CD4-positive, alpha-beta T cell treated with Interleukin-2 at 100 ng/mL for 4 hours (primary cell): ENCODE measurements around the gene BGN.

ENCODE experiments used
- DNase-seq: peaks from one replicate; pipeline ENCODE4 v3.0.0-alpha.2; 2020; ENCODE audit warnings: low spot score

BGN gene

GRCh38 chrX:153485396-153486080 is 9.2 kb upstream of the BGN start:
- DNase-seq: no peak

GRCh38 chrX:153486171-153486570 is 8.6 kb upstream of the BGN start:
- no peak for DNase-seq

- no peak for DNase-seq
Measured at GRCh38 chrX:153487590-153488071, 7.1 kb upstream of the BGN start.

- no peak for DNase-seq
Measured at GRCh38 chrX:153488231-153488914, 6.4 kb upstream of the BGN start.

- DNase-seq: no peak
Measured at GRCh38 chrX:153490217-153490930, 4.4 kb upstream of the BGN start.

- DNase-seq: no peak
Measured at GRCh38 chrX:153491351-153491914, 3.3 kb upstream of the BGN start.

- no peak for DNase-seq
Measured at GRCh38 chrX:153491918-153492317, 2.9 kb upstream of the BGN start.

- no peak for DNase-seq
Measured at GRCh38 chrX:153492543-153492942, 2.2 kb upstream of the BGN start.

- DNase-seq: no peak
Measured at GRCh38 chrX:153493085-153493484, 1.7 kb upstream of the BGN start.

- DNase-seq: no peak
Measured at GRCh38 chrX:153494061-153494460, 719 bp upstream of the BGN start.

- DNase-seq: no peak
Measured at GRCh38 chrX:153495362-153495751, 577 bp downstream of the BGN start.

- DNase-seq: no peak
Measured at GRCh38 chrX:153495903-153496589, 1.3 kb downstream of the BGN start.

GRCh38 chrX:153496590-153496959 is 1.8 kb downstream of the BGN start:
- DNase-seq: no peak

- no peak for DNase-seq
Measured at GRCh38 chrX:153498453-153498852, 3.7 kb downstream of the BGN start.

- DNase-seq: no peak
Measured at GRCh38 chrX:153499341-153499740, 4.6 kb downstream of the BGN start.

- DNase-seq: no peak
Measured at GRCh38 chrX:153499876-153500275, 5.1 kb downstream of the BGN start.

- no peak for DNase-seq
Measured at GRCh38 chrX:153500676-153501280, 6.0 kb downstream of the BGN start.

- no peak for DNase-seq
Measured at GRCh38 chrX:153501530-153501929, 6.8 kb downstream of the BGN start.

GRCh38 chrX:153502131-153502530 is 7.4 kb downstream of the BGN start:
- DNase-seq: no peak

- no peak for DNase-seq
Measured at GRCh38 chrX:153502796-153503195, 8.0 kb downstream of the BGN start.

GRCh38 chrX:153504445-153505016 is 9.8 kb downstream of the BGN start:
- DNase-seq: no peak
